GM21825 (cell line): ENCODE measurements around the gene RELCH.

Experiments used
- ATAC-seq: cut with Tn5 transposase; IDR thresholded peaks from one replicate; pipeline ENCODE4 v1.9.1; 2021; ENCODE audit warnings: mild to moderate bottlenecking, moderate library complexity; ENCODE audit not compliant: unreplicated experiment

RELCH gene

GRCh38 chr18:62187543-62188510, 772 bp downstream of the RELCH start:
- ATAC-seq, result peak; percentile 2

- ATAC-seq, result no peak
Measured at GRCh38 chr18:62189208-62189607, 2.2 kb downstream of the RELCH start.

GRCh38 chr18:62196079-62196478, 9.0 kb downstream of the RELCH start:
- no peak for ATAC-seq

GRCh38 chr18:62196980-62197379, 9.9 kb downstream of the RELCH start:
- ATAC-seq, result no peak

- ATAC-seq, result no peak
Measured at GRCh38 chr18:62198259-62198658, 11.2 kb downstream of the RELCH start.

- ATAC-seq, result no peak
Measured at GRCh38 chr18:62199629-62200028, 12.6 kb downstream of the RELCH start.

DNA sequence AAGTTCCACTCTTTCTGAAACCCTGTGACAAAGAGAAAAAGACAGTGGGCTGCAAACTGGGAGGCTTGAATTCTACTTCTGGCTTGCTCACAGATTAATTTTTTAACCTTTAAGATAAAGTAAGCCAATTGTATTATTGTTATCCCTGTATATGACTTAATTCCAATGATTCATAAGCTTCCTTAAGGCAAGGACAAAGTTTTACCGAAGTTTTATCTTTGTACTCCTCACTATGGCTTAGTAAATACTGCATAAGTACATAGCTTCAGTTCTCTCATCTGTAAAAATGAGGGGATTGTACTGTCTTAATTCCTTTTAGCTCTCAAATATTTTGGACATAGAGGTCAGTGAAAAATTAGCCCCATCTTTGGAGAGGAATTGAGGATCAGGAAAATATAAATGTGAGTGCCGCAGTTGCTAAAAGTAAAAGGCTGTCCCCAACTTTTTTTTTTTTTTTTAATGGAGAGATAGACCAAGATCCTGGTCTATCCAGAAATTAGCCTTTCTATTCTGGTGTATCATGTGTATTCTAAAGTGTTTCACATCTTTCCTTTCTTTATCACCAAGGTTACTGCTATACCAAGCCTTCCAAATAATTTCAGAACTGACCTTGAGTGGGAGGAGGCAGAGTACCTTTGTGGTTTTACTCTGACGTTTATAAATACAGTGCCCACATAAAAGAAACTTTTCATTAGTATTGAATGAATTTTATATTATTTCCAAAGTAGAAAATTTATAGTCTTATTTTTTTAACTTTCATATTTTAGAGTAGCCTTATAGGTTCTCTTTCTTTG, 13.3 kb downstream of the RELCH start:
- no peak for ATAC-seq

- ATAC-seq, result no peak
Measured at GRCh38 chr18:62201870-62202269, 14.8 kb downstream of the RELCH start.

DNA sequence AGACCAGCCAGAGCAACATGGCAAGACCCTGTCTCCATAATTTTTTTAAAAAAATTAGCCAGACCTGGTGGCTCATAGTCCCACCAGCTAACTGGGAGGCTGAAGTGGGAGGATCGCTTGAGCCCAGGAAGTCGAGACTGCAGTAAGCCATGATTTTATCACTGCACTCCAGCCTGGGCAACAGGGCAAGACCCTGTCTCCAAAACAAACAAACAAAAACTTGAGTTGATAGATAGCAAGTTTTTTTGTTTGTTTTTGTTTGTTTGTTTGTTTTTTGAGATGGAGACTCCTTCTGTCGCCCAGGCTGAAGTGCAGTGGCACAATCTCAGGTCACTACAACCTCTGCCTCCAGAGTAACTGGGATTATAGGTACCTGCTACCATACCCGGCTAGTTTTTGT, 18.8 kb downstream of the RELCH start:
- no peak for ATAC-seq

DNA sequence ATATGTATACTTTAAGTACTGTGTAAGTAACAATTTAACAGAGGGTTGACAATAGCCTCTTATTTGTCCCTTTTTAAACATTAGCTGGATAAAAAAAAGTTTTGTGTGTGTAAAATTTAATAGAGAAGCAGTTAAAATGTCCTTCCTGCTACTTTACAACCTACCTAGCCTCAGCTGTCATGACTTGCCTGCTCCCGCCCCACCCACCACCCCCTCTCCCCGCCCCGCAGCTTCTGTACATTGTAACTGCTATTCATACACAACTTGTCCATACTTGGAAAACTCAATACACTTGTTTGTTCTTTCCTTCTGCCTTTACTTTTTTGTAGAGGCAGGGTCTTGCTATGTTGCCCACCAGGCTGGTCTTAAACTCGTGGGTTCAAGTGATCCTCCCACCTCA, 19.5 kb downstream of the RELCH start:
- no peak for ATAC-seq

- ATAC-seq, result no peak
Measured at GRCh38 chr18:62209046-62209445, 22.0 kb downstream of the RELCH start.

DNA sequence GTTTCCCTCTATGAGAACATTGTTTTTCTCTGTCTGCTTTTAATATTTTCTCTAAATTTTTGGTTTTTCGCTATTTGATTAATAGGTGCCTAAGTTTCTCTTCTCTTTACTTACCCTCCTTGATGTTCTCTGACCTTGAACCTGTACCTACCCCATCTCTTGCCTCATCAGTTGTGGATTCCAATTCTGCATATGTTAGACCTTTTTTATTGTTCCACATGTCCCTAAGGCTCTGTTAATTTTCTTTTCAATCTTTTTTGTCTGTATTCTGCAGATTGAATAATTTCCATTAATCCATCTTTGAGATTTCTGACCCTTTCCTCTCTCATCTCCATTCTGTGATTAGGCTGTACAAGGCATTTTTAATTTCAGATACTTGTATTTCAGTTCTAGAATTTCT, 23.1 kb downstream of the RELCH start:
- no peak for ATAC-seq

GRCh38 chr18:62211325-62211828, 24.3 kb downstream of the RELCH start:
- ATAC-seq, result no peak

GRCh38 chr18:62214790-62215189, 27.7 kb downstream of the RELCH start:
- ATAC-seq, result no peak

DNA sequence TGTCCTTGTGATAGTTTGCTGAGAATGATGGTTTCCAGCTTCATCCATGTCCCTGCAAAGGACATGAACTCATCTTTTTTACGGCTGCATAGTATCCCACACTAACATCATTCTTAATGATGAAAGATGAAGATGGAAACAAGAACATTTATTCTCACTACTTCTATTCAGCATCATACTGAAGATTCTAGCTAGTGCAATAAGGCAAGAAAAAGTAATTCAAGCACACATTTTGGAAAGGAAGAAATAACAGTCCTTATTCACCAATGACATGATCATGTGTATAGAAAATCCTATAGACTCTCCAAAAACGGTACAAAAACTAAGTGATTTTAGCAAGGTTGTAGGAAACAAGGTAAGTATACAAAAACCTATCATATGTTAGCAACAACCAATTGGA, 37.2 kb downstream of the RELCH start:
- no peak for ATAC-seq

DNA sequence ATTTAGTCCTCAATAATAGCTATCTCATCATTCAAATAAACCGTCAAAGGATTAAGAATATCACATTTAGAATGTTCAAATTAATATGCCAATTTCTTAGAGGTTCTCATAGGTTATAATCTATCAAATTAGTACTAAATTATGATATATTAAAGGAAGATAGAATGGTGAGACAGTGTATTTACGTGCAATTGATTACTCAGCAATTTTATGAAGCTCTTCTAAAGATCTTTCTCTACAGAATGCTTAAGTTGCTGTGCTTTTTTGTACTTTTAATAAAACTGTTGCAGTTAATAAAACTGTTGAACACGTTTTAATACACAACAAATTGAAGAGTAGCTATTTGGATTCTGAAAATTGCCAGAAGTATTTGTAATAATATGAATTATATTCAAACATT, 39.0 kb downstream of the RELCH start:
- no peak for ATAC-seq

- ATAC-seq, result no peak
Measured at GRCh38 chr18:62236252-62236651, 49.2 kb downstream of the RELCH start.

DNA sequence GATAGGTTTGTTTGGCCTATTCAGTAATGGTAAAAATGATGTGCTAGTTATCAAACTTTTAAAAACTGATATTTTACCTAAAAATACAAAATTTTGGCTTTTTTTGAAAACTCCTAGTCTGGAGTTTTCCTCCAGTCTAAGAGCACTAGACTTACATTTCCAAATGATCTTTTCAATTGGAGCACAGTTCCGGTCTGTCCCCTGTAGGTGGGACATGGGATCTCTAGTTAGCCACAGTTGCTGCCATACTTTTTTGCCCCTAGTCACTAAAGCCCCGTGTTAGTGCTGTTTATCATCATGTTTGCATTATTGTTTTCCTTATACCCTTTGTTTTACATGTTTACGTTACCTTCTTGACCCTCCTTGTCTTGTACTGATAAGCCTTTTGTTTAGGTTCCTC, 52.4 kb downstream of the RELCH start:
- no peak for ATAC-seq

DNA sequence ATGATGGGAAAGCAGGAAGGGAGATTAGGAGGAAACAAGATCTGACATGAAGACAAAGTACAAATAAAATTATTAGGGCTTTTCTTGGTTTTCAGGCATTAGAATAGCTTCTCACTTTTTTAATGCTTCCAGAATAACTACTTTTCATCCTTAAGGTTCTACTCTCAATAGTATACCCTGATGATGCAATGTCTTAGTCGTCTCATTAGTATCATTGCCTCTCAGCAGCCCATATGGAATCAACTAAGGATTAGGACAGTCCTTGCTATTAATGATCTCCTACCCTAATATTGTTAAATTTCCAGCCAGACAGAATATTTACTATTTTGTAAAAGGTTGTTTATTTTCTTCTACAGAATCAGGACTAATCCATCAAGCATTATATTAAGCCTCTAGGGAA, 55.9 kb downstream of the RELCH start:
- no peak for ATAC-seq

GRCh38 chr18:62245177-62245576, 58.1 kb downstream of the RELCH start:
- no peak for ATAC-seq

DNA sequence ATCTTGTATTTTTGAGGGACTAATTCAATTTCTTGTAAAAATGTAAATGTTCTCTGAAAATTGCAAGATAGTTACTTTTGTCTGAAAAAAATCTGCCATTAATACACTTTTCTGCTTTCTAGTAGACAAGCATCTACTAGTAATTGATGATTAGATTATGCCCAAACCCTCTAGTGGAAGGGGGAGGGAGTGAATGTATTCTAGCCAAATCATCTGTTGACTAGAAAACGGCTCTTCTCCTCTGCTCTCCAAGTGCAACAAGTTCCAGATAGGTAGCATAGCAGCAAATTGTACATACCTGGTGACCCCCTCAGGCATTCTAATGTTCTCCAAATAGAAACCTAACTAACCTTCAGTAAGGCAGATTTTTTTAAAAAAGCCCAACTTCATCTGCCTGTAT, 58.6 kb downstream of the RELCH start:
- no peak for ATAC-seq

DNA sequence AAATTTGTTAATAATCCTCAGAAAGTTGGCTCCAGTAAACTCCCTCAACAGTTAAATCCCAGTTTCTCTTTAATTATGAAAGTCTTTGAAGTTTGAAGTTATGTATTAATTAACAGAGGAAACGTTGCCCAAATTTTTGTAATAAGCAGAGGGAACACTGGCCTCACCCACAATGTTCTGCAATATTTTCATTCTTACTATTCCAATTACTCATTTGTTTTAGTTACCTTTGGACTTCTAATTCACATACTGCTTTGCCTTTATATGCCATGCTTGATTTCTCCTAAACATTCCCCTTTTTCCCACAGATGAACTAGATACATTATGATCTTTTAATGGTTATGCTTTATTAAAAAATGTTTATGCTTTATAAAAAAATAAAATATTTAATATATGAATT, 61.3 kb downstream of the RELCH start:
- ATAC-seq, result no peak
